Suprapubic skin (tissue), 4 donors: ENCODE results near the gene STPG2. TPM values are rescaled to one million over a fixed set of nuclear protein-coding genes. Genes with fewer than 3 reads are reported as not detected.

Experiments used
- DNase-seq, 2 donors: peaks; one replicate each; pipeline ENCODE4 v3.0.0-alpha.2; 2019; ENCODE audit warnings: low spot score in 2 of 2
- H3K27ac ChIP-seq: fragments of 200-600 bp; sonication (generic); one replicate; pipeline ENCODE4 v1.5.1; 2019
- H3K27me3 ChIP-seq: fragments of 200-600 bp; sonication (generic); one replicate; pipeline ENCODE4 v1.5.1; 2019
- H3K36me3 ChIP-seq: fragments of 200-600 bp; sonication (generic); one replicate; pipeline ENCODE4 v1.5.1; 2019
- H3K4me1 ChIP-seq: fragments of 200-600 bp; sonication (generic); one replicate; pipeline ENCODE4 v1.5.1; 2019
- H3K4me3 ChIP-seq: fragments of 200-600 bp; sonication (generic); one replicate; pipeline ENCODE4 v1.5.1; 2019; ENCODE audit warnings: mild to moderate bottlenecking
- H3K9me3 ChIP-seq: fragments of 200-600 bp; sonication (generic); one replicate; pipeline ENCODE4 v1.5.1; 2019
- CTCF ChIP-seq, 2 donors: fragments of 200-600 bp in 1 of 2; fragments of 450-650 bp in 1 of 2; sonication (generic) in 1 of 2; IDR thresholded peaks; one replicate each; pipeline ENCODE4 v1.5.1; 2016 to 2019; ENCODE audit warnings: antibody characterized with exemption in 2 of 2, mild to moderate bottlenecking in 1 of 2, moderate library complexity in 1 of 2
- EP300 ChIP-seq: sonication (generic); formaldehyde crosslinking; IDR thresholded peaks from one replicate; pipeline ENCODE4 v1.6.1; 2017; ENCODE audit warnings: antibody characterized with exemption
- POLR2A ChIP-seq, 2 donors: fragments of 450-650 bp; IDR thresholded peaks; one replicate each; pipeline ENCODE4 v1.6.1; 2017; ENCODE audit warnings: antibody characterized with exemption in 2 of 2, mild to moderate bottlenecking in 2 of 2, moderate library complexity in 2 of 2
- POLR2AphosphoS5 ChIP-seq, 3 donors: sonication (generic); formaldehyde crosslinking; IDR thresholded peaks; one replicate each; pipeline ENCODE4 v1.6.1; 2017; ENCODE audit warnings: antibody characterized with exemption in 3 of 3
- WGBS: methylation state at CpG from one replicate; pipeline ENCODE4 v1.1.5; 2018; 5-methylcytosine and 5-hydroxymethylcytosine counted together
- total RNA-seq, 4 donors: library from RNA; depleted of rRNA; stranded (reverse); fragments of >200 nt; gene quantifications; one replicate each; pipeline ENCODE4 v1.1.0, GENCODE V29; 2016

STPG2 gene
- total RNA-seq, 4 donors from 2014 or later: 0.26 to 2.5 (median 2.0) TPM; not detected in 1

- Histone ChIP-seq H3K27ac (no peak overlapping the region), H3K9me3 (peaks cover 20% of the 10 kb centered on the region), H3K27me3 (no peaks in the 10 kb centered on the region), H3K4me1 (no peaks in the 10 kb centered on the region), H3K4me3 (no peak overlapping the region), H3K36me3 (no peaks in the 10 kb centered on the region)
- no peak for DNase-seq
- no peak for TF ChIP-seq CTCF (IDR thresholded peaks at IDR 0.05)
- no peak for TF ChIP-seq POLR2A (IDR thresholded peaks at IDR 0.05)
- TF ChIP-seq EP300: no peak
- no peak for TF ChIP-seq POLR2AphosphoS5 (IDR thresholded peaks at IDR 0.05)
- WGBS: 23% methylated on average over 1 of the region's 1 CpG
Measured at GRCh38 chr4:97990409-97990808, 152.9 kb downstream of the STPG2 start.

GRCh38 chr4:97987019-97987648 is 156.1 kb downstream of the STPG2 start:
- Histone ChIP-seq H3K9me3 (no peaks in the 10 kb centered on the region), H3K27ac (no peak overlapping the region), H3K4me3 (no peak overlapping the region), H3K36me3 (no peaks in the 10 kb centered on the region), H3K27me3 (no peaks in the 10 kb centered on the region), H3K4me1 (no peaks in the 10 kb centered on the region)
- WGBS: 38% methylated on average over 2 of the region's 2 CpGs
- DNase-seq: no peak
- TF ChIP-seq CTCF (IDR thresholded peaks at IDR 0.05): peak in 1 of 2 donors; percentile 12
- TF ChIP-seq EP300: no peak

GRCh38 chr4:97984545-97985131 is 158.6 kb downstream of the STPG2 start:
- DNase-seq: no peak
- WGBS: 86% methylated on average over 5 of the region's 5 CpGs
- TF ChIP-seq POLR2A (IDR thresholded peaks at IDR 0.05) (no peak), EP300 (no peak), POLR2AphosphoS5 (IDR thresholded peaks at IDR 0.05) (no peak), CTCF (IDR thresholded peaks at IDR 0.05) (no peak)
- Histone ChIP-seq H3K27me3 (no peaks in the 10 kb centered on the region), H3K27ac (no peak overlapping the region), H3K9me3 (no peaks in the 10 kb centered on the region), H3K36me3 (no peaks in the 10 kb centered on the region), H3K4me1 (no peaks in the 10 kb centered on the region), H3K4me3 (no peak overlapping the region)

GRCh38 chr4:97978791-97979488 is 164.3 kb downstream of the STPG2 start:
- H3K36me3 ChIP-seq: no peaks in the 10 kb centered on the region
- H3K4me1 ChIP-seq: no peaks in the 10 kb centered on the region
- DNase-seq: no peak
- 84% methylated on average over 2 of the region's 2 CpGs for WGBS
- no peak overlapping the region for H3K27ac ChIP-seq
- TF ChIP-seq POLR2AphosphoS5 (IDR thresholded peaks at IDR 0.05) (no peak), CTCF (IDR thresholded peaks at IDR 0.05) (no peak), EP300 (no peak), POLR2A (IDR thresholded peaks at IDR 0.05) (no peak)
- no peaks in the 10 kb centered on the region for H3K9me3 ChIP-seq
- no peak overlapping the region for H3K4me3 ChIP-seq
- H3K27me3 ChIP-seq: no peaks in the 10 kb centered on the region

- no peaks in the 10 kb centered on the region for H3K27me3 ChIP-seq
- no peaks in the 10 kb centered on the region for H3K4me1 ChIP-seq
- no peak for TF ChIP-seq POLR2AphosphoS5 (IDR thresholded peaks at IDR 0.05)
- no peak for TF ChIP-seq POLR2A (IDR thresholded peaks at IDR 0.05)
- no peak for TF ChIP-seq CTCF (IDR thresholded peaks at IDR 0.05)
- no peak for TF ChIP-seq EP300
- WGBS: 51% methylated on average over 2 of the region's 2 CpGs
- H3K27ac ChIP-seq: no peak overlapping the region
- H3K9me3 ChIP-seq: peaks cover 16% of the 10 kb centered on the region
- H3K4me3 ChIP-seq: no peak overlapping the region
- no peak for DNase-seq
- H3K36me3 ChIP-seq: no peaks in the 10 kb centered on the region
Measured at GRCh38 chr4:97953171-97953941, 189.9 kb downstream of the STPG2 start.
